Lung (tissue), 12 donors: Measurements from ENCODE around the gene APRT. TPM values are rescaled to one million over a fixed set of nuclear protein-coding genes. Genes with fewer than 3 reads are reported as not detected.

Experiments used
- ATAC-seq: fragments of 200-7000 bp; cut with Tn5 transposase; one replicate; pipeline ENCODE4 v1.9.1; 2020; ENCODE audit warnings: moderate number of reproducible peaks; ENCODE audit not compliant: insufficient read depth, low FRiP score
- DNase-seq, 3 donors: peaks; one replicate each; pipeline ENCODE4 v3.0.0-alpha.2; 2013 to 2017
- H3K27ac ChIP-seq, 2 donors: one replicate each; pipeline ENCODE4 v1.5.1; 2013; ENCODE audit warnings: mild to moderate bottlenecking in 2 of 2, moderate library complexity in 2 of 2, control low read depth in 1 of 2, inconsistent platforms in 1 of 2, low read depth in 1 of 2, low read length in 1 of 2
- H3K27me3 ChIP-seq, 3 donors: one replicate each; pipeline ENCODE4 v1.5.1; 2013; ENCODE audit warnings: low read length in 2 of 3; ENCODE audit not compliant: control insufficient read depth in 3 of 3, insufficient read depth in 3 of 3
- H3K36me3 ChIP-seq, 4 donors: one replicate each; pipeline ENCODE4 v1.5.1; 2013; ENCODE audit warnings: low read length in 4 of 4, mild to moderate bottlenecking in 1 of 4, moderate library complexity in 1 of 4; ENCODE audit not compliant: control insufficient read depth in 4 of 4, insufficient read depth in 4 of 4
- H3K4me1 ChIP-seq, 5 donors: one replicate each; pipeline ENCODE4 v1.5.1; 2013; ENCODE audit warnings: low read length in 5 of 5, mild to moderate bottlenecking in 2 of 5, moderate library complexity in 1 of 5; ENCODE audit not compliant: control insufficient read depth in 5 of 5, insufficient read depth in 5 of 5
- H3K4me3 ChIP-seq: one replicate; pipeline ENCODE4 v1.5.1; 2013; ENCODE audit warnings: mild to moderate bottlenecking, control low read depth, moderate library complexity
- H3K9ac ChIP-seq, 2 donors: one replicate each; pipeline ENCODE4 v1.5.1; 2013; ENCODE audit warnings: low read length in 2 of 2, control low read depth in 1 of 2; ENCODE audit not compliant: insufficient read depth in 1 of 2
- H3K9me3 ChIP-seq, 4 donors: one replicate each; pipeline ENCODE4 v1.5.1; 2013; ENCODE audit warnings: low read length in 3 of 4, mild to moderate bottlenecking in 1 of 4, moderate library complexity in 1 of 4; ENCODE audit not compliant: control insufficient read depth in 4 of 4, insufficient read depth in 3 of 4
- CTCF ChIP-seq: IDR thresholded peaks from 2 replicates; pipeline ENCODE4 v1.5.1; 2012; ENCODE audit warnings: mild to moderate bottlenecking; ENCODE audit errors: control extremely low read depth, extremely low read depth
- WGBS, 2 donors: extraction: QIAGEN DNeasy Blood & Tissue Kit; methylation state at CpG; one replicate each; pipeline ENCODE4 v1.1.7; 2013; 5-methylcytosine and 5-hydroxymethylcytosine counted together
- polyA plus RNA-seq, 2 donors: library from polyadenylated mRNA; stranded (reverse); fragments of 200-250 nt; gene quantifications; one replicate each; pipeline ENCODE4 v1.2.1, GENCODE V29; 2013
- total RNA-seq, 2 donors: library from RNA; depleted of rRNA in 1 of 2; stranded (reverse); fragments of >200 nt in 1 of 2; gene quantifications; one replicate each; pipeline ENCODE4 v1.2.1, GENCODE V29; 2014 to 2021
- donor health status: control.
- donor health status: control.
- donor health status: Bipolar disorder and iron deficiency.
- donor health status: healthy.
- donor health status: DM: yes; HTN: yes; CAD: no.

The APRT gene
- total and polyA plus RNA-seq, 4 donors = 44.2 to 260 (median 176) TPM

GRCh38 chr16:88813269-88814143, 1.8 kb upstream of the APRT start:
- no peak overlapping the region for H3K27ac ChIP-seq

GRCh38 chr16:88812513-88813268, 963 bp upstream of the APRT start:
- Histone ChIP-seq H3K36me3 (peaks cover 0 to 17% (median 5%) of the 10 kb centered on the region in 4 donors), H3K27me3 (no peaks in the 10 kb centered on the region), H3K9me3 (no peaks in the 10 kb centered on the region), H3K4me3 (peak overlapping the region; percentile 66), H3K9ac (no peak overlapping the region), H3K4me1 (peaks cover 0 to 26% (median 9%) of the 10 kb centered on the region in 5 donors), H3K27ac (peak overlapping the region; percentile 81 to 85)
- WGBS, 2 donors = 34 to 41% methylated on average over 37 of the region's 37 CpGs
- ATAC-seq (no peak), DNase-seq (peak in 2 of 3 donors; percentile 63 to 74)
- TF ChIP-seq CTCF = no peak

More at GRCh38 chr16:88813269-88814143, 1.8 kb upstream of the APRT start:
- DNase-seq = no peak
- no peak overlapping the region for H3K9ac ChIP-seq
- peaks cover 0 to 34% (median 11%) of the 10 kb centered on the region in 5 donors for H3K4me1 ChIP-seq
- 62 to 74% methylated on average over 26 of the region's 26 CpGs for WGBS, 2 donors
- H3K9me3 ChIP-seq = no peaks in the 10 kb centered on the region
- no peaks in the 10 kb centered on the region for H3K27me3 ChIP-seq
- TF ChIP-seq CTCF = no peak
- ATAC-seq = no peak
- H3K36me3 ChIP-seq = peaks cover 0 to 12% (median 5%) of the 10 kb centered on the region in 4 donors
- H3K4me3 ChIP-seq = no peak overlapping the region

GRCh38 chr16:88810912-88811768, 588 bp downstream of the APRT start:
- H3K9me3 ChIP-seq = no peaks in the 10 kb centered on the region
- peaks cover 0 to 24% (median 9%) of the 10 kb centered on the region in 5 donors for H3K4me1 ChIP-seq
- peak overlapping the region in 1 of 2 donors; percentile 34 for H3K9ac ChIP-seq
- WGBS, 2 donors = 2 to 3% methylated on average over 51 to 65 of the region's 65 CpGs
- DNase-seq (peak; percentile 84 to 93 (median 91)), ATAC-seq (peak; percentile 76)
- no peaks in the 10 kb centered on the region for H3K27me3 ChIP-seq
- H3K27ac ChIP-seq = peak overlapping the region; percentile 84 to 85
- TF ChIP-seq CTCF = no peak
- H3K36me3 ChIP-seq = peaks cover 0 to 16% (median 8%) of the 10 kb centered on the region in 4 donors
- peak overlapping the region; percentile 66 for H3K4me3 ChIP-seq
